ENCODE data around the gene NRXN3.

- TF ChIP-seq GATA2 (IDR thresholded peaks at IDR 0.05; ENCODE audit: low read depth, low read length) (peak; percentile 64), GATA3 (IDR thresholded peaks at IDR 0.05; ENCODE audit: low read depth, low read length) (peak; percentile 46; the same call in 1 of the 2 replicates)
Observed at GRCh38 chr14:79256380-79256779, 1086.2 kb downstream of the NRXN3 start.

Data from SH-SY5Y (cell line).